Lung (tissue), 12 donors: ENCODE data around the gene WNK2. TPM values are rescaled to one million over a fixed set of nuclear protein-coding genes. Genes with fewer than 3 reads are reported as not detected.

Experiments
- ATAC-seq: fragments of 200-7000 bp; cut with Tn5 transposase; one replicate; pipeline ENCODE4 v1.9.1; 2020; ENCODE audit warnings: moderate number of reproducible peaks; ENCODE audit not compliant: insufficient read depth, low FRiP score
- DNase-seq, 3 donors: peaks; one replicate each; pipeline ENCODE4 v3.0.0-alpha.2; 2013 to 2017
- H3K27ac ChIP-seq, 2 donors: one replicate each; pipeline ENCODE4 v1.5.1; 2013; ENCODE audit warnings: mild to moderate bottlenecking in 2 of 2, moderate library complexity in 2 of 2, control low read depth in 1 of 2, inconsistent platforms in 1 of 2, low read depth in 1 of 2, low read length in 1 of 2
- H3K27me3 ChIP-seq, 3 donors: one replicate each; pipeline ENCODE4 v1.5.1; 2013; ENCODE audit warnings: low read length in 2 of 3; ENCODE audit not compliant: control insufficient read depth in 3 of 3, insufficient read depth in 3 of 3
- H3K36me3 ChIP-seq, 4 donors: one replicate each; pipeline ENCODE4 v1.5.1; 2013; ENCODE audit warnings: low read length in 4 of 4, mild to moderate bottlenecking in 1 of 4, moderate library complexity in 1 of 4; ENCODE audit not compliant: control insufficient read depth in 4 of 4, insufficient read depth in 4 of 4
- H3K4me1 ChIP-seq, 5 donors: one replicate each; pipeline ENCODE4 v1.5.1; 2013; ENCODE audit warnings: low read length in 5 of 5, mild to moderate bottlenecking in 2 of 5, moderate library complexity in 1 of 5; ENCODE audit not compliant: control insufficient read depth in 5 of 5, insufficient read depth in 5 of 5
- H3K4me3 ChIP-seq: one replicate; pipeline ENCODE4 v1.5.1; 2013; ENCODE audit warnings: mild to moderate bottlenecking, control low read depth, moderate library complexity
- H3K9ac ChIP-seq, 2 donors: one replicate each; pipeline ENCODE4 v1.5.1; 2013; ENCODE audit warnings: low read length in 2 of 2, control low read depth in 1 of 2; ENCODE audit not compliant: insufficient read depth in 1 of 2
- H3K9me3 ChIP-seq, 4 donors: one replicate each; pipeline ENCODE4 v1.5.1; 2013; ENCODE audit warnings: low read length in 3 of 4, mild to moderate bottlenecking in 1 of 4, moderate library complexity in 1 of 4; ENCODE audit not compliant: control insufficient read depth in 4 of 4, insufficient read depth in 3 of 4
- WGBS, 2 donors: extraction: QIAGEN DNeasy Blood & Tissue Kit; methylation state at CpG; one replicate each; pipeline ENCODE4 v1.1.7; 2013; 5-methylcytosine and 5-hydroxymethylcytosine counted together
- polyA plus RNA-seq, 2 donors: library from polyadenylated mRNA; stranded (reverse); fragments of 200-250 nt; gene quantifications; one replicate each; pipeline ENCODE4 v1.2.1, GENCODE V29; 2013
- total RNA-seq, 2 donors: library from RNA; depleted of rRNA in 1 of 2; stranded (reverse); fragments of >200 nt in 1 of 2; gene quantifications; one replicate each; pipeline ENCODE4 v1.2.1, GENCODE V29; 2014 to 2021
- TF ChIP-seq, protein P1 (sequence below): IDR thresholded peaks from 2 replicates; pipeline ENCODE4 v1.5.1; 2012; ENCODE audit warnings: mild to moderate bottlenecking; ENCODE audit errors: control extremely low read depth, extremely low read depth
- donor health status: control.
- donor health status: control.
- donor health status: Bipolar disorder and iron deficiency.
- donor health status: healthy.
- donor health status: DM: yes; HTN: yes; CAD: no.

Gene WNK2
- total and polyA plus RNA-seq, 4 donors = 1.00 to 8.5 (median 2.9) TPM

DNA sequence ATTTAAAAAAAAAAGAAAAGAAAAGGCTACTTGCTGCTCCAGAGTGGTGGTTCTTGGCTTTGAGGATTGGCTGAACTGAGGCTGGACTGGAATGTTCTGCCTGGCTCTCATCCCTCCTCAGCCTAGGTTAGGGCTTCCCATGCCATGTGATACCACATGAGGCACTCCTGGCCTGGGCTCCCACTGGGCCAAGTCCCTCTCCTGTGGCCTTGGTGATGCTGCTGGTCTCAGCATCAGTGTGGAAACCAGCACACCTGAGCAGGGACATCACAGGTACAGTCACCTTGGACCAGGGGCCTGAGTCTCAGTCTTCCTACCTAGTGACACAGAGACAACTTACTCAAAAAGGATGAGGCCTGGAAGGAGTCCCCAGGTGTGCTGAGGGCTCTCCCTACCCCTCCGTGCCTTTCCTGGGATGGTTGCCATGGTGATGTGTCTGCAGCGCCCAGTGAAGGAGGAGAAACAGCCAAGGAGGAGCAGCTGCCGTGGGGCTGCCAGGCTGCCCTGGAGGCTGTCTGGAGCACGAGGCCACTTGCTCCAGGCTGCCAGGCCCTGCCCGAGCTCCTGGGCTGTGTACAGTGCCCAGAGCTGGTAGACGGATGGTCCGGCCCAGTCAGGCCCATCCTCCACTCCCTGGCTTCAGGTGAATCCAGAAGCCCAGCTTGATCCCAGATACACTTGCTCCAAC, 71.0 kb downstream of the WNK2 start:
- no peak for ATAC-seq
- WGBS, 2 donors = 91 to 95% methylated on average over 7 of the region's 7 CpGs

DNA sequence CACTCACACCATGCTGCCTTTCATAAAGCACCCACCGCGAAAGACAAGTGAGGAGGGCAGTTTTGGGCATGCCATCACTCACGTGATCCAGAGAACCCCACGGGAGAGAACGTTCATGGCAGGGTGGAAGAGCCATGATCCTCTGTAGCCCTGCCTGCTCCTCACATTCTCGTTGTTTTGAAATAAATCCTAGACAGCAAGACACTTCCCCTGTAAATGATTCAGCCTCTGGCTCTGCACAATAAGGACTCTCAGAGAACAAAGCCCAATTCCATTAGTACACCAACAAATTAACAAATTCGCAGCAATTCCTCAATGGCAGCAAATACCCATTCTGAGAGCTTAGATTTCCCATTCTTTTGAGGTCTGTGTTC, 71.5 kb downstream of the WNK2 start:
- TF ChIP-seq, protein P1, sequence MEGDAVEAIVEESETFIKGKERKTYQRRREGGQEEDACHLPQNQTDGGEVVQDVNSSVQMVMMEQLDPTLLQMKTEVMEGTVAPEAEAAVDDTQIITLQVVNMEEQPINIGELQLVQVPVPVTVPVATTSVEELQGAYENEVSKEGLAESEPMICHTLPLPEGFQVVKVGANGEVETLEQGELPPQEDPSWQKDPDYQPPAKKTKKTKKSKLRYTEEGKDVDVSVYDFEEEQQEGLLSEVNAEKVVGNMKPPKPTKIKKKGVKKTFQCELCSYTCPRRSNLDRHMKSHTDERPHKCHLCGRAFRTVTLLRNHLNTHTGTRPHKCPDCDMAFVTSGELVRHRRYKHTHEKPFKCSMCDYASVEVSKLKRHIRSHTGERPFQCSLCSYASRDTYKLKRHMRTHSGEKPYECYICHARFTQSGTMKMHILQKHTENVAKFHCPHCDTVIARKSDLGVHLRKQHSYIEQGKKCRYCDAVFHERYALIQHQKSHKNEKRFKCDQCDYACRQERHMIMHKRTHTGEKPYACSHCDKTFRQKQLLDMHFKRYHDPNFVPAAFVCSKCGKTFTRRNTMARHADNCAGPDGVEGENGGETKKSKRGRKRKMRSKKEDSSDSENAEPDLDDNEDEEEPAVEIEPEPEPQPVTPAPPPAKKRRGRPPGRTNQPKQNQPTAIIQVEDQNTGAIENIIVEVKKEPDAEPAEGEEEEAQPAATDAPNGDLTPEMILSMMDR = no peak
- peak in 1 of 3 donors; percentile 9 for DNase-seq
- no peak for ATAC-seq
- H3K36me3 ChIP-seq = no peaks in the 10 kb centered on the region
- H3K4me3 ChIP-seq = no peak overlapping the region
- H3K9ac ChIP-seq = no peak overlapping the region
- H3K4me1 ChIP-seq = no peaks in the 10 kb centered on the region
- H3K9me3 ChIP-seq = no peaks in the 10 kb centered on the region
- H3K27ac ChIP-seq = no peak overlapping the region
- 89% methylated on average over 7 of the region's 7 CpGs for WGBS, 2 donors
- no peaks in the 10 kb centered on the region for H3K27me3 ChIP-seq

More for the DNA sequence above, 71.0 kb downstream of the WNK2 start:
- H3K9ac ChIP-seq = no peak overlapping the region
- H3K4me1 ChIP-seq = no peaks in the 10 kb centered on the region
- peak in 1 of 3 donors; percentile 7 for DNase-seq
- TF ChIP-seq, protein P1 = no peak
- H3K9me3 ChIP-seq = no peaks in the 10 kb centered on the region
- no peak overlapping the region for H3K4me3 ChIP-seq
- H3K36me3 ChIP-seq = no peaks in the 10 kb centered on the region
- H3K27me3 ChIP-seq = no peaks in the 10 kb centered on the region
- H3K27ac ChIP-seq = no peak overlapping the region

GRCh38 chr9:93255994-93256877, 72.3 kb downstream of the WNK2 start:
- TF ChIP-seq, protein P1 = no peak
- Histone ChIP-seq H3K4me3 (no peak overlapping the region), H3K4me1 (no peaks in the 10 kb centered on the region), H3K27me3 (no peaks in the 10 kb centered on the region), H3K27ac (no peak overlapping the region), H3K36me3 (no peaks in the 10 kb centered on the region), H3K9me3 (no peaks in the 10 kb centered on the region), H3K9ac (no peak overlapping the region)
- ATAC-seq = no peak
- peak in 1 of 3 donors; percentile 4 for DNase-seq
- WGBS, 2 donors = 93 to 94% methylated on average over 22 of the region's 22 CpGs
